Stomach (tissue), 19 donors: Measurements from ENCODE around the gene UBXN2A. TPM values are rescaled to one million over a fixed set of nuclear protein-coding genes. Genes with fewer than 3 reads are reported as not detected.

Experiments
- DNase-seq, 2 donors: peaks; one replicate each; pipeline versions ENCODE4 v3.0.0 to v3.0.0-alpha.2; 2013 to 2019
- H3K27ac ChIP-seq, 5 donors: fragments of 200-600 bp in 4 of 5; sonication (generic) in 4 of 5; one replicate each; pipeline ENCODE4 v1.5.1; 2013 to 2019; ENCODE audit warnings: mild to moderate bottlenecking in 1 of 5, moderate library complexity in 1 of 5
- H3K27me3 ChIP-seq, 3 donors: fragments of 200-600 bp; sonication (generic); one replicate each; pipeline ENCODE4 v1.5.1; 2017 to 2019; ENCODE audit warnings: mixed run types in 1 of 3
- H3K36me3 ChIP-seq, 4 donors: fragments of 200-600 bp; sonication (generic); 1 replicate in 3 of 4; 2 replicates in 1 of 4; pipeline ENCODE4 v1.5.1; 2016 to 2019
- H3K4me1 ChIP-seq, 4 donors: fragments of 200-600 bp; sonication (generic); one replicate each; pipeline ENCODE4 v1.5.1; 2016 to 2019
- H3K4me3 ChIP-seq, 4 donors: fragments of 200-600 bp; sonication (generic) in 3 of 4; one replicate each; pipeline ENCODE4 v1.5.1; 2016 to 2019; ENCODE audit warnings: mild to moderate bottlenecking in 1 of 4
- H3K9me3 ChIP-seq, 4 donors: fragments of 200-600 bp; sonication (generic); one replicate each; pipeline ENCODE4 v1.5.1; 2016 to 2019
- CTCF ChIP-seq, 7 experiments: fragments of 450-650 bp in 4 of 7; fragments of 200-600 bp in 3 of 7; sonication (generic) in 3 of 7; IDR thresholded peaks; one replicate each; pipeline ENCODE4 v1.5.1; 2016 to 2019; ENCODE audit warnings: antibody characterized with exemption in 7 of 7, control low read depth in 2 of 7, mild to moderate bottlenecking in 1 of 7
- EP300 ChIP-seq: sonication (generic); formaldehyde crosslinking; IDR thresholded peaks from one replicate; pipeline ENCODE4 v1.6.1; 2017; ENCODE audit warnings: antibody characterized with exemption
- POLR2A ChIP-seq, 4 donors: fragments of 450-650 bp; IDR thresholded peaks; one replicate each; pipeline ENCODE4 v1.6.1; 2016; ENCODE audit warnings: antibody characterized with exemption in 4 of 4, control low read depth in 2 of 4, mild to moderate bottlenecking in 1 of 4, moderate library complexity in 1 of 4
- POLR2AphosphoS5 ChIP-seq, 3 donors: sonication (generic); formaldehyde crosslinking; IDR thresholded peaks; one replicate each; pipeline ENCODE4 v1.6.1; 2016; ENCODE audit warnings: antibody characterized with exemption in 3 of 3
- WGBS, 5 donors: extraction: QIAGEN DNeasy Blood & Tissue Kit in 3 of 5; methylation state at CpG; one replicate each; pipeline versions ENCODE4 v1.1.5 to v1.1.7; 2013 to 2018; 5-methylcytosine and 5-hydroxymethylcytosine counted together
- intact Hi-C: fragments of 100-400 bp; cut with DNase I; formaldehyde crosslinking; loops from one replicate; pipeline ENCODE4 v1.15.1; 2023; ENCODE audit warnings: low total_unique reads
- long read RNA-seq, 10 donors: transcript quantifications; one replicate each; lab custom pipeline, GENCODE V29; 2026
- polyA plus RNA-seq, 3 donors: library from polyadenylated mRNA; stranded (reverse); fragments of 200-250 nt; gene quantifications; one replicate each; pipeline ENCODE4 v1.2.3, GENCODE V29; 2013
- total RNA-seq, 5 donors: library from RNA; depleted of rRNA; stranded (reverse); fragments of >200 nt; gene quantifications; one replicate each; pipeline versions ENCODE4 v1.1.0 to v1.2.3, GENCODE V29; 2014 to 2016
- donor health status: healthy with polysubstance abuse.
- donor health status: Bipolar disorder and iron deficiency.
- donor health status: healthy.

The UBXN2A gene
- total RNA-seq (10 to 100 TPM in 3 of 5 donors, 1 to 10 TPM in 2; 3.6 to 53.6 (median 11.1) TPM), polyA plus RNA-seq (1 to 10 TPM; 4.4 to 8.9 (median 6.4) TPM)
- long read RNA-seq, donor 1, result 0 reads
- long read RNA-seq, donor 2, full-length matches to known transcripts, result 5 of 5 reads
- long read RNA-seq, donor 2, partial matches to known transcripts, result 0 of 5 reads
- long read RNA-seq, donor 2, other reads (novel, unspliced or antisense), result 0 of 5 reads
- long read RNA-seq, donor 3, full-length matches to known transcripts, result 2 of 2 reads
- long read RNA-seq, donor 3, partial matches to known transcripts, result 0 of 2 reads
- long read RNA-seq, donor 3, other reads (novel, unspliced or antisense), result 0 of 2 reads
- long read RNA-seq, donor 4, result 0 reads
- long read RNA-seq, donor 5, full-length matches to known transcripts, result 3 of 3 reads
- long read RNA-seq, donor 5, partial matches to known transcripts, result 0 of 3 reads
- long read RNA-seq, donor 5, other reads (novel, unspliced or antisense), result 0 of 3 reads
- long read RNA-seq, donor 6, result 0 reads
- long read RNA-seq, donor 7, full-length matches to known transcripts, result 3 of 3 reads
- long read RNA-seq, donor 7, partial matches to known transcripts, result 0 of 3 reads
- long read RNA-seq, donor 7, other reads (novel, unspliced or antisense), result 0 of 3 reads
- long read RNA-seq, donor 8, full-length matches to known transcripts, result 4 of 4 reads
- long read RNA-seq, donor 8, partial matches to known transcripts, result 0 of 4 reads
- long read RNA-seq, donor 8, other reads (novel, unspliced or antisense), result 0 of 4 reads
- long read RNA-seq, donor 9, full-length matches to known transcripts, result 1 of 1 reads
- long read RNA-seq, donor 9, partial matches to known transcripts, result 0 of 1 reads
- long read RNA-seq, donor 9, other reads (novel, unspliced or antisense), result 0 of 1 reads
- long read RNA-seq, donor 10, full-length matches to known transcripts, result 2 of 2 reads
- long read RNA-seq, donor 10, partial matches to known transcripts, result 0 of 2 reads
- long read RNA-seq, donor 10, other reads (novel, unspliced or antisense), result 0 of 2 reads

DNA sequence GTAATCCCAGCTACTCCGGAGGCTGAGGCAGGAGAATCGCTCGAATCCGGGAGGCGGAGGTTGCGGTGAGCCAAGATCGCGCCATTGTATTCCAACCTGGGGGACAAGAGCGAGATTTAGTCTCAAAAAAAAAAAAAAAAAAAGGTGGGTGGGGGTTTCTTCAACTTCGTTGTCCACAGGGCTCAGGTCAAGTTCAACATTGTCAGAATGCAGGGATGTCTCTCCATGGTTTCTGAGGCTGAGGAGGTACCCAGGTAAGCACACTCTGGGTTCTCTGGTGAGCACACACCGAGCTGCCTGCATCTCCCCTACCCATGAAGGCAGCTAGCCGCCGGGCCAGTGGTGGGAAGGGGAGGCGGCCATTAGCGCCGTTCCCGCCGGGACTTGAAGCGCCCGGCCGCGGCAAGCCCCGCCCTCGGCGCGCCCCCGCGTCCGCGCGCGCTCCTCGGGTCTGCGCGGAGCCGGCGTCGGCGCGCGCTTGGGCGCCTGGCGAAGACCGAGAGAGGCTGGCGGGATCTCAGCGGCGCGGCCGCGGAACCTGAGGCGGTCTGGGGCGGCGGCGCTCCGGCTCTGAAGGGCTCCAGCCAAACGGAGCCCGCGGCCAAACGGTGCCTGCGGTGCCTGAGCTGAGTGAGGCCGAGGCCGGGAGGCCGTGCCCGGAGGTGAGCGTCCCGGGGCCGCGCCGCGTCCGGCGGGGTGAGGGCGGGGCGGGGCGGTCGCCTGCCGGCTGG lies at the start of gene UBXN2A:
Gene UBXN2A (plus strand): TSS at position 477 of the 731 bp plus-strand sequence. CDS start 17,852 bp downstream, outside the sequence.
- Histone ChIP-seq H3K27me3 (no peaks in the 10 kb centered on the region), H3K36me3 (no peaks in the 10 kb centered on the region), H3K9me3 (no peaks in the 10 kb centered on the region), H3K27ac (peak within 1 kb of the TSS; percentile 82 to 97 (median 97)), H3K4me3 (peak within 1 kb of the TSS; percentile 58 to 93 (median 89)), H3K4me1 (peaks cover 10 to 27% (median 21%) of the 10 kb centered on the region in 4 donors)
- TF ChIP-seq POLR2AphosphoS5 (IDR thresholded peaks at IDR 0.05) (peak in 2 of 3 donors; percentile 57 to 64), EP300 (no peak), CTCF (IDR thresholded peaks at IDR 0.05) (no peak), POLR2A (IDR thresholded peaks at IDR 0.05) (no peak)
- peak; percentile 82 to 95 for DNase-seq
- intact Hi-C loops, result no loop called here
- 0 to 1% (median 0%) methylated on average over 18 to 77 of the region's 77 CpGs for WGBS, 5 donors

DNA sequence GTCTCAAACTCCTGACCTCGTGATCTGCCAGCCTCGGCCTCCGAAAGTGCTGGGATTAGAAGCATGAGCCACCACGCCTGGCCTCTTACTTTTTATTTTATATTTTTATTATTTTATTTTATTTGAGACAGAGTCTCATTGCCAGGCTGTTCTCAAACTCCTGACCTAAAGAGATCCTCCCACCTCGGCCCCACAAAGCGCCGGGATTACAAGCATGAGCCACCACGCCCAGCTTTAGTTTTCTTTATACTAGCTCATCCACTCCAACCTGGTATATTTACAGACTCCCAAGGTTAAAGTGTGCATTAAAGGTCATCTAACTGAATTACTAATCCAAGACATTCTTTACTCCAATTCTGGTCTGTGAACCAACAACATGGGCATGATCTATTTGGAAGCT lies 40.1 kb upstream of the UBXN2A start:
- H3K4me1 ChIP-seq, result peaks cover 18 to 52% (median 32%) of the 10 kb centered on the region in 4 donors
- no peaks in the 10 kb centered on the region for H3K27me3 ChIP-seq
- TF ChIP-seq EP300 (no peak), CTCF (IDR thresholded peaks at IDR 0.05) (no peak), POLR2A (IDR thresholded peaks at IDR 0.05) (no peak), POLR2AphosphoS5 (IDR thresholded peaks at IDR 0.05) (no peak)
- H3K36me3 ChIP-seq, result no peaks in the 10 kb centered on the region
- no peak overlapping the region for H3K27ac ChIP-seq
- no peaks in the 10 kb centered on the region for H3K9me3 ChIP-seq
- no peak for DNase-seq
- intact Hi-C loops, result no loop called here
- no peak overlapping the region for H3K4me3 ChIP-seq
- 85 to 98% (median 96%) methylated on average over 8 of the region's 8 CpGs for WGBS, 5 donors

GRCh38 chr2:23900541-23901322 lies 39.5 kb upstream of the UBXN2A start:
- Histone ChIP-seq H3K36me3 (no peaks in the 10 kb centered on the region), H3K9me3 (no peaks in the 10 kb centered on the region), H3K27ac (peak overlapping the region in 1 of 5 donors; percentile 14), H3K4me1 (peaks cover 18 to 57% (median 34%) of the 10 kb centered on the region in 4 donors), H3K27me3 (no peaks in the 10 kb centered on the region), H3K4me3 (no peak overlapping the region)
- peak in 1 of 2 donors; percentile 28 for DNase-seq
- TF ChIP-seq POLR2A (IDR thresholded peaks at IDR 0.05), result no peak
- peak in 1 of 3 donors; percentile 19 for TF ChIP-seq POLR2AphosphoS5 (IDR thresholded peaks at IDR 0.05)
- 58 to 69% (median 62%) methylated on average over 9 of the region's 9 CpGs for WGBS, 5 donors
- intact Hi-C loops, result no loop called here
